Ishikawa (cell line): ENCODE data around the gene DAB1.

Source experiments
- CEBPB ChIP-seq: IDR thresholded peaks from 2 replicates; pipeline ENCODE4 v1.6.1; 2012
- CREB1 ChIP-seq: IDR thresholded peaks from 2 replicates; pipeline ENCODE4 v1.6.1; 2012; ENCODE audit warnings: low read depth
- EGR1 ChIP-seq: IDR thresholded peaks from 2 replicates; pipeline ENCODE4 v1.6.1; 2012
- EP300 ChIP-seq: IDR thresholded peaks from 2 replicates; pipeline ENCODE4 v1.6.1; 2012; ENCODE audit warnings: borderline replicate concordance
- FOXM1 ChIP-seq: IDR thresholded peaks from 2 replicates; pipeline ENCODE4 v1.6.1; 2012; ENCODE audit warnings: low read depth, borderline replicate concordance
- MAX ChIP-seq: IDR thresholded peaks from 2 replicates; pipeline ENCODE4 v1.6.1; 2012
- NFIC ChIP-seq: IDR thresholded peaks from 2 replicates; pipeline ENCODE4 v1.6.1; 2012
- RAD21 ChIP-seq: IDR thresholded peaks from 2 replicates; pipeline ENCODE4 v1.6.1; 2012; ENCODE audit warnings: low read depth
- REST ChIP-seq: IDR thresholded peaks from 2 replicates; pipeline ENCODE4 v1.6.1; 2012; ENCODE audit warnings: low read depth, mild to moderate bottlenecking
- TAF1 ChIP-seq: IDR thresholded peaks from 2 replicates; pipeline ENCODE4 v1.6.1; 2012; ENCODE audit warnings: low read depth, mild to moderate bottlenecking
- TCF12 ChIP-seq: IDR thresholded peaks from 2 replicates; pipeline ENCODE4 v1.6.1; 2012; ENCODE audit warnings: low read depth
- TEAD4 ChIP-seq: IDR thresholded peaks from 2 replicates; pipeline ENCODE4 v1.6.1; 2012
- YY1 ChIP-seq: IDR thresholded peaks from 2 replicates; pipeline ENCODE4 v1.6.1; 2012; ENCODE audit warnings: low read depth
- ZBTB7A ChIP-seq: IDR thresholded peaks from 2 replicates; pipeline ENCODE4 v1.6.1; 2012; ENCODE audit warnings: low read depth
- TF ChIP-seq, protein P1 (sequence below): IDR thresholded peaks from 2 replicates; pipeline ENCODE4 v1.6.1; 2012

The DAB1 gene

DNA sequence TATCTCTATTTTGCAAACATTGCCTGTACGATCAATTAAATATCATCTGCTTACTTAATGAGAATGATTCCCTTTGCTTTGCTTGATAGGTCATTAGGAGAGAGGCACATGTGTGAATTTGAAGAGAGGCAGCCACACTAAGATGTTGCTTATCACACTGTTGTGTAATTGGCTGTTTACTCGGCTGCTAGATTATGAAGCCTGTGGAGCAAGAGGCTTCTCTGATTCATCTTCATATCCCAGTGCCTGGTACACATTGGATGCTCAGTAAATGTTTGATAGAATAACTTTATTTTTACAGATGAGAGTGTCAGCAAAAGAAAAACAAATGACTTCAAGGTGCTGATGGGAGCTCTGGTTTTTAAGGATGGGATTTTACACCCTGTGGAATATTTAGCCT lies 301.8 kb downstream of the DAB1 start:
- TF ChIP-seq ZBTB7A (no peak), YY1 (no peak), TAF1 (no peak), EP300 (no peak), TCF12 (no peak), MAX (no peak), FOXM1 (no peak), RAD21 (no peak), NFIC (no peak), TEAD4 (no peak), CEBPB (no peak), REST (no peak), EGR1 (no peak), CREB1 (no peak)
- TF ChIP-seq, protein P1, sequence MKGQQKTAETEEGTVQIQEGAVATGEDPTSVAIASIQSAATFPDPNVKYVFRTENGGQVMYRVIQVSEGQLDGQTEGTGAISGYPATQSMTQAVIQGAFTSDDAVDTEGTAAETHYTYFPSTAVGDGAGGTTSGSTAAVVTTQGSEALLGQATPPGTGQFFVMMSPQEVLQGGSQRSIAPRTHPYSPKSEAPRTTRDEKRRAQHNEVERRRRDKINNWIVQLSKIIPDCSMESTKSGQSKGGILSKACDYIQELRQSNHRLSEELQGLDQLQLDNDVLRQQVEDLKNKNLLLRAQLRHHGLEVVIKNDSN: no peak

GRCh38 chr1:57118948-57119603 lies 304.8 kb downstream of the DAB1 start:
- TF ChIP-seq, protein P1: no peak
- TF ChIP-seq EGR1 (no peak), CREB1 (no peak)

- TF ChIP-seq TAF1 (no peak), EGR1 (no peak), CEBPB (no peak), CREB1 (no peak), REST (no peak), MAX (no peak), EP300 (no peak), RAD21 (no peak), TEAD4 (no peak), TCF12 (no peak)
- TF ChIP-seq, protein P1: no peak
These were observed 306.1 kb downstream of the DAB1 start for GRCh38 chr1:57117753-57118152.

DNA sequence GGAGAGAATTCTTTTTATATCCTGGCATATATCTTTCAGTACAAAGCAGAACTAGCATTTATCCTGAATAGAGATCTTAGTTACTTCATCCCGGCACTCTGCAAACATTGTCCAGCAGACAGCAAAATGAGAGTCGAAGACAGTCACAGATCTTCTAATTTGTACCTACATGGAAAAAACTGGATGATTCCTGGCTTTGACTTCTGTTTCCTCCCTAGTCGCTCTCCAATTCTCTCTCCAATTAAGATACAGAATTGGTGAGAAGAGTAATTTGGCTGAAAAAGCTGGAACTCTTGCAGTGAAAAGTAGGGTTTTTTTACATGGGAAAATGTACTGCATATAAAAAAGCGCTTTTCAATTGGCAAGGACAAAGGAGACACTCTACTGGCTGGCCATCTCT lies 307.0 kb downstream of the DAB1 start:
- TF ChIP-seq FOXM1 (no peak), ZBTB7A (no peak), MAX (no peak), TAF1 (no peak)
- TF ChIP-seq, protein P1: no peak

- TF ChIP-seq MAX (no peak), REST (no peak), EP300 (no peak), TCF12 (no peak), YY1 (no peak), RAD21 (no peak), FOXM1 (no peak), CREB1 (no peak)
These were observed 308.7 kb downstream of the DAB1 start for GRCh38 chr1:57115030-57115614.
